Endothelial cell of umbilical vein (primary cell): ENCODE data around the gene NCBP1. TPM values are rescaled to one million over a fixed set of nuclear protein-coding genes. Genes with fewer than 3 reads are reported as not detected.

ENCODE experiments used
- BruUV-seq: library from RNA; stranded (reverse); fragments of 400-500 nt; replicated peaks from 2 replicates; lab custom pipeline; 2021; lab: Mats Ljungman, UMichigan
- CTCF ChIA-PET: fragments of 300-600, 350-600 bp; sonication (Branson Sonifier 250); formaldehyde crosslinking; loops from one replicate; lab custom pipeline; 2021; ENCODE audit warnings: antibody characterized with exemption, inconsistent platforms; lab: Charles Lee
- POLR2A ChIA-PET: fragments of 300-600, 350-600 bp; sonication (Branson Sonifier 250); formaldehyde crosslinking; loops from one replicate; lab custom pipeline; 2021; ENCODE audit warnings: antibody characterized with exemption, inconsistent platforms; lab: Charles Lee
- DNase-seq: peaks from one replicate; pipeline ENCODE4 v3.0.0-alpha.2; 2011; ENCODE audit warnings: low read depth, low spot score
- FAIRE-seq: peaks from 2 replicates; lab custom pipeline; 2011; peaks lifted over from hg19 to GRCh38; lab: Jason Lieb, UNC
- H2AFZ ChIP-seq: 2 replicates; pipeline ENCODE4 v1.6.0; 2012; ENCODE audit warnings: low read depth, low read length, control low read depth, inconsistent platforms
- H3K27ac ChIP-seq: 2 replicates; pipeline ENCODE4 v1.5.1; 2011; ENCODE audit warnings: low read depth, mild to moderate bottlenecking, control low read depth, low read length, moderate library complexity; ENCODE audit not compliant: insufficient read depth
- H3K27me3 ChIP-seq, 2 experiments: 2 replicates each; pipeline versions ENCODE4 v1.6.0 to v1.6.1; 2011; ENCODE audit warnings: low read length in 2 of 2, mixed read lengths in 1 of 2; ENCODE audit not compliant: control insufficient read depth in 2 of 2, insufficient read depth in 2 of 2
- H3K36me3 ChIP-seq, 2 experiments: 2 replicates in 1 of 2; 3 replicates in 1 of 2; pipeline ENCODE4 v1.5.1; 2011; ENCODE audit warnings: low read length in 2 of 2, mild to moderate bottlenecking in 1 of 2, moderate library complexity in 1 of 2; ENCODE audit not compliant: control insufficient read depth in 2 of 2, insufficient read depth in 2 of 2; ENCODE audit errors: extremely low read depth in 1 of 2
- H3K4me1 ChIP-seq: 3 replicates; pipeline ENCODE4 v1.5.1; 2011; ENCODE audit warnings: mild to moderate bottlenecking, low read length; ENCODE audit not compliant: control insufficient read depth, insufficient read depth; ENCODE audit errors: extremely low read depth
- H3K4me2 ChIP-seq: 2 replicates; pipeline ENCODE4 v1.6.1; 2011; ENCODE audit warnings: low read length, control low read depth, mixed read lengths; ENCODE audit not compliant: insufficient read depth
- H3K4me3 ChIP-seq, 3 experiments: fragments of 200-600 bp in 1 of 3; sonication (generic), shearing (Covaris generic) in 1 of 3; replicated peaks in 1 of 3; 2 replicates each; pipeline ENCODE4 v1.5.1; 2011 to 2016; ENCODE audit warnings: control low read depth in 3 of 3, low read length in 3 of 3, mild to moderate bottlenecking in 2 of 3, inconsistent platforms in 1 of 3, low read depth in 1 of 3, moderate library complexity in 1 of 3; ENCODE audit not compliant: insufficient read depth in 1 of 3
- H3K79me2 ChIP-seq: 2 replicates; pipeline ENCODE4 v1.6.0; 2012; ENCODE audit warnings: low read length, inconsistent platforms; ENCODE audit not compliant: control insufficient read depth, insufficient read depth
- H3K9ac ChIP-seq: replicated peaks from 2 replicates; pipeline ENCODE3; 2011; ENCODE audit warnings: low read length, control low read depth; ENCODE audit not compliant: insufficient read depth; ENCODE audit errors: extremely low read depth
- H3K9me1 ChIP-seq: replicated peaks from 3 replicates; pipeline ENCODE4 v1.6.0; 2011; ENCODE audit warnings: mild to moderate bottlenecking, low read length; ENCODE audit not compliant: control insufficient read depth, insufficient read depth; ENCODE audit errors: extremely low read depth
- H3K9me3 ChIP-seq: replicated peaks from 2 replicates; pipeline ENCODE4 v1.5.1; 2012; ENCODE audit warnings: low read length, inconsistent platforms; ENCODE audit not compliant: control insufficient read depth, insufficient read depth
- H4K20me1 ChIP-seq: replicated peaks from 2 replicates; pipeline ENCODE3; 2011; ENCODE audit warnings: mild to moderate bottlenecking, low read length; ENCODE audit not compliant: control insufficient read depth, insufficient read depth; ENCODE audit errors: extremely low read depth
- CTCF ChIP-seq, 2 donors: IDR thresholded peaks; 1 replicate in 1 of 2; 2 replicates in 1 of 2; pipeline ENCODE4 v1.5.1; 2011; ENCODE audit warnings: low read length in 2 of 2, mild to moderate bottlenecking in 2 of 2, moderate library complexity in 2 of 2, control low read depth in 1 of 2, inconsistent platforms in 1 of 2, low read depth in 1 of 2; ENCODE audit not compliant: insufficient read depth in 1 of 2; ENCODE audit errors: extremely low read depth in 1 of 2
- EZH2 ChIP-seq: IDR thresholded peaks from 2 replicates; pipeline ENCODE4 v1.6.1; 2012; ENCODE audit warnings: borderline replicate concordance, low read depth, mild to moderate bottlenecking, moderate library complexity, low read length, inconsistent platforms; ENCODE audit not compliant: severe bottlenecking
- FOS ChIP-seq: IDR thresholded peaks from 2 replicates; pipeline ENCODE4 v1.6.1; 2011; ENCODE audit warnings: mild to moderate bottlenecking, low read length, moderate library complexity, borderline replicate concordance; ENCODE audit not compliant: insufficient read depth
- GATA2 ChIP-seq: IDR thresholded peaks from 2 replicates; pipeline ENCODE4 v1.7.0; 2011; ENCODE audit warnings: low read depth, mild to moderate bottlenecking, moderate library complexity, mixed read lengths, low read length; ENCODE audit not compliant: insufficient read length, insufficient read depth
- JUN ChIP-seq: IDR thresholded peaks from 2 replicates; pipeline ENCODE4 v1.6.1; 2011; ENCODE audit warnings: borderline replicate concordance, low read depth; ENCODE audit not compliant: insufficient read length, insufficient read depth
- MAX ChIP-seq: IDR thresholded peaks from 2 replicates; pipeline ENCODE4 v1.6.1; 2011; ENCODE audit not compliant: insufficient read depth, insufficient read length
- MYC ChIP-seq: IDR thresholded peaks from one replicate; pipeline ENCODE4 v1.6.1; 2011; ENCODE audit warnings: mild to moderate bottlenecking, low read depth, low read length
- POLR2A ChIP-seq: IDR thresholded peaks from 2 replicates; pipeline ENCODE4 v1.6.1; 2012; ENCODE audit warnings: low read depth, mild to moderate bottlenecking, control low read depth, low read length
- POLR2AphosphoS5 ChIP-seq: IDR thresholded peaks from 2 replicates; pipeline ENCODE4 v1.6.1; 2012; ENCODE audit warnings: low read depth, mild to moderate bottlenecking, control low read depth, low read length, moderate library complexity; ENCODE audit not compliant: insufficient read depth
- dilution Hi-C: fragments of 300-500 bp; cut with MboI; formaldehyde crosslinking; loops from one replicate; pipeline ENCODE4 v1.15.0; 2019; ENCODE audit warnings: low sequenced_read_pairs; ENCODE audit not compliant: extremely low pct_ligation_motif_present
- intact Hi-C: fragments of 100-400 bp; cut with micrococcal nuclease; formaldehyde crosslinking; loops from one replicate; pipeline ENCODE4 v1.10.0; 2022
- polyA plus RNA-seq, 4 experiments: library from polyadenylated mRNA; depleted of rRNA in 3 of 4; stranded (reverse) in 3 of 4; unstranded in 1 of 4; fragments of >200 nt; gene quantifications; 2 replicates each; pipeline versions ENCODE4 v1.2.1 to v1.2.3, GENCODE V29; 2011 to 2012; ENCODE audit warnings: missing spikeins in 1 of 4
- total RNA-seq: library from RNA; stranded (reverse); gene quantifications from 2 replicates; pipeline ENCODE4 v1.2.3, GENCODE V29; 2021

The NCBP1 gene
- total and polyA plus RNA-seq, 2 donors (not counting 3 experiments of a cell fraction or from before 2014, with no cell fraction given): 10.9 to 45.3 TPM

GRCh38 chr9:97632248-97632984, 1.2 kb upstream of the NCBP1 start:
- intact Hi-C loops (loop anchor here (2.0 kb wide), 1 partner anchor 290 kb away; the partner anchor contains the start of gene TRMO), dilution Hi-C loops (no loop called here)
- H3K4me2 ChIP-seq: peak overlapping the region; percentile 97
- peak overlapping the region; percentile 94 for H3K27ac ChIP-seq
- TF ChIP-seq POLR2AphosphoS5 (no peak), JUN (peak; percentile 90), FOS (peak; percentile 42), POLR2A (no peak)
- peak overlapping the region; percentile 100 for H3K9ac ChIP-seq
- H3K4me3 ChIP-seq: peak overlapping the region; percentile 53 to 100 (median 99)
- ChIA-PET CTCF (interaction anchor here (0.8 to 3.3 kb wide), 5 partner anchors 17 to 258 kb away, joined by 3 to 26 read pairs (median 3); partner anchors contain the start of gene TDRD7), POLR2A (interaction anchor here (0.7 to 1.6 kb wide), 6 partner anchors 10 to 428 kb away, joined by 3 to 6 read pairs (median 4); no protein-coding TSS in a partner anchor)
- H3K9me1 ChIP-seq: no peaks in the 10 kb centered on the region
- H3K9me3 ChIP-seq: no peaks in the 10 kb centered on the region
- H2AFZ ChIP-seq: peak overlapping the region; percentile 93
- H3K4me1 ChIP-seq: peaks cover 28% of the 10 kb centered on the region
- peaks cover 60% of the 10 kb centered on the region for H3K79me2 ChIP-seq
- DNase-seq (no peak), FAIRE-seq (peak; percentile 8)
- no peaks in the 10 kb centered on the region for H3K27me3 ChIP-seq
- no peaks in the 10 kb centered on the region for H3K36me3 ChIP-seq
- TSS peak; percentile 85 for BruUV-seq
- peaks cover 2% of the 10 kb centered on the region for H4K20me1 ChIP-seq

- H3K79me2 ChIP-seq: peaks cover 71% of the 10 kb centered on the region
- dilution Hi-C loops: no loop called here
- FAIRE-seq (no peak), DNase-seq (peak; percentile 36)
- H3K9ac ChIP-seq: peak overlapping the region; percentile 100
- H2AFZ ChIP-seq: peak overlapping the region; percentile 91
- peak overlapping the region; percentile 97 for H3K4me2 ChIP-seq
- BruUV-seq: TSS peak; percentile 50
- ChIA-PET CTCF (interaction anchor here (1.0 to 3.3 kb wide), 4 partner anchors 16 to 165 kb away, joined by 3 to 26 read pairs (median 8); no protein-coding TSS in a partner anchor), POLR2A (interaction anchor here (1.2 to 1.6 kb wide), 4 partner anchors 12 to 56 kb away, joined by 3 to 6 read pairs (median 4); no protein-coding TSS in a partner anchor)
- H3K9me1 ChIP-seq: no peaks in the 10 kb centered on the region
- H3K27ac ChIP-seq: peak overlapping the region; percentile 94
- intact Hi-C loops: loop anchor here (1.0 to 2.0 kb wide), 2 partner anchors 289 to 348 kb away; partner anchors contain the start of gene TRMO
- no peaks in the 10 kb centered on the region for H3K9me3 ChIP-seq
- H3K36me3 ChIP-seq: no peaks in the 10 kb centered on the region
- H4K20me1 ChIP-seq: peaks cover 9% of the 10 kb centered on the region
- H3K27me3 ChIP-seq: no peaks in the 10 kb centered on the region
- H3K4me1 ChIP-seq: peaks cover 28% of the 10 kb centered on the region
- H3K4me3 ChIP-seq: peak overlapping the region; percentile 83 to 100 (median 99)
- TF ChIP-seq CTCF (IDR thresholded peaks at IDR 0.05; ENCODE audit: extremely low read depth in 1 of 2, insufficient read depth in 1 of 2, low read depth in 1 of 2, low read length in 2 of 2) (no peak), JUN (no peak), FOS (no peak), POLR2A (no peak), POLR2AphosphoS5 (no peak), GATA2 (no peak), MAX (no peak), EZH2 (no peak), MYC (no peak)
Measured at GRCh38 chr9:97633859-97634490, 354 bp downstream of the NCBP1 start.
